ENCODE results near the gene TEX44. TPM values are rescaled to one million over a fixed set of nuclear protein-coding genes. Genes with fewer than 3 reads are reported as not detected.
A peak's percentile ranks its signal among the peaks of the same experiment; 100 is the strongest.
"Not testable (repeated sequence)": the region's sequence is repeated elsewhere in the genome, so short reads cannot be mapped to it uniquely, and the experiment has no call there.

The TEX44 gene
- total and polyA plus RNA-seq, 2 of the 13 experiments (the other 11 are each of a cell fraction or from before 2014, with no cell fraction given): not detected

DNA sequence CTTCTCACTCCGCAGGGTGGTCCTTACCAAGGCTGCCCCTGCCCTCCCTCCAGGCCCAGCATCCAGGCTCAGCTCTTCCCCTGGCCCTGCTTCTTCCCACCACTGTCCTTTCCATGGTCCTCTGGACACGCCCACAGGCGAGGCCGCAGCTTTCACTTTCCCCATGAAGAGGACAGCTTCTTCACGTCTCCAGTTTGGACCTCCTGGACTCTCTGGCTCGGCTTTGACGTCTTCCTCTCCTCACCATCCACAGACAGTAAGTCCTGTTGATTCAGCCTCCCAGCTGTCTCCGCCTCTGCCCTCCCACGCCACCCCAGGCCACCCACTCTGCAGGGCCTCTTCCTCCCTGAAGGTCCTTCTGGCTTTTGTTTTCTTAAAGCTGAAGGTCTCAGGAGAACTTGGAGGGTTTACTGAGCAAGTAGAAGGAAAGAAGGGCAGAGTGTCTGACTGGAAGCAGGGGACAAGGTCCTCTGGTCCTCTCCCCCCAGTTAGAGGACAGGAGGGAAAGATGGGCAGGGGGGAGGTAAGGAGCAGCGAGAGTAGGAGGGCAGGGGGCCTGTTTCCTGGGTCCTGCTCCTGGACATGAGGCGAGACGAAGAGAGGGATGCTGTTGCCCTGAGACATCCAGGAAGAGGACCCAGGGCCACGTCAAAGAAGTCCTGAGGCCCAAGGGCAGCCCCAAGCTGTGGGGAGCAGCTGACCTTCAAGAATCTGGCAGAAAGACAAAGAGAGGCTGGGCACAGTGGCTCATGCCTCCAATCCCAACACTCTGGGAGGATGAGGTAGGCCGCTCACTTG is 37.7 kb upstream of the TEX44 start (continued):
- TF ChIP-seq ETV6 (CRISPR knock-in tag; conservative IDR thresholded peaks at IDR 0.05) (no peak), SIN3A (IDR thresholded peaks at IDR 0.05; ENCODE audit: borderline replicate concordance, low read depth, low read length) (no peak), ZNF598 (CRISPR knock-in tag; IDR thresholded peaks at IDR 0.05; ENCODE audit: borderline replicate concordance) (peak; percentile 37; the same call in 1 of the 2 replicates), STAT5B (CRISPR knock-in tag; IDR thresholded peaks at IDR 0.05) (no peak), ATF3 (CRISPR knock-in tag; IDR thresholded peaks at IDR 0.05) (no peak), ZNF501 (CRISPR knock-in tag; IDR thresholded peaks at IDR 0.05) (0 out of 2 replicates have a peak, but pooled peaks have one; percentile 18)

DNA sequence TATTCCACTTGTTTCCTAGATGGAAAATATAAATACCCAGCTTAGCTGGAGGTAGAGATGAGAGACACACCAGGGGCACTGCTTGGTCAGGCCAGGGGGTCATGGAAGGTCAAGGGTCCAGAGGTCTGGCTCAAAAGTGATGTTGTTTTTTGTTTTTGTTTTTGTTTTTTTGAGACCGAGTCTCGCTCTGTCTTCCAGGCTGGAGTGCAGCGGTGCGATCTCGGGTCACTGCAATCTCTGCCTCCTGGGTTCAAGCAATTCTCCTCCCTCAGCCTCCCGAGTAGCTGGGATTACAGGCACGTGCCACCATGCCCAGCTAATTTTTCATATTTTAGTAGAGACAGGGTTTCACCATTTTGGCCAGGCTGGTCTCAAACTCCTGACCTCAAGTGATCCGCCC is 36.2 kb upstream of the TEX44 start:
- H4K20me1 ChIP-seq (ENCODE audit: insufficient read depth, low read length); BruUV-seq (replicated peaks); POLR2A ChIA-PET; FAIRE-seq; H3K4me2 ChIP-seq (ENCODE audit: low read depth, low read length); H3K79me2 ChIP-seq (ENCODE audit: insufficient read depth, low read length); H3K4me3 ChIP-seq (replicated peaks in 1 of 3; ENCODE audit: insufficient read depth in 1 of 3, low read depth in 2 of 3, low read length in 3 of 3); H3K9ac ChIP-seq (ENCODE audit: insufficient read depth, low read depth, low read length); DNase-seq (ENCODE audit: low spot score); H2AFZ ChIP-seq (ENCODE audit: low read length); ATAC-seq; H3K27ac ChIP-seq (ENCODE audit: extremely low read length, insufficient read depth, low read length); H3K27me3 ChIP-seq (ENCODE audit: control insufficient read depth in 1 of 2, insufficient read depth in 2 of 2, low read length in 2 of 2); intact Hi-C loops (cut with micrococcal nuclease; ENCODE audit: unreplicated experiment); H3K36me3 ChIP-seq (replicated peaks in 1 of 2; ENCODE audit: control insufficient read depth in 1 of 2, insufficient read depth in 2 of 2, low read length in 2 of 2): not testable (repeated sequence)
- WGBS (ENCODE audit: low lambda C conversion rate): 62% methylated on average over 8 of the region's 8 CpGs
- CTCF ChIA-PET (ENCODE audit: low intra/inter-chr PET ratio, low total read pairs): interaction anchor here (2.9 kb wide), 1 partner anchor 26 kb away, joined by 18 read pairs; the partner anchor contains the start of gene NMUR1
- 0 out of 2 replicates have a peak, but pooled peaks cover 11% of the 10 kb centered on the region for H3K4me1 ChIP-seq (ENCODE audit: insufficient read depth, low read length)
- in situ Hi-C loops (cut with HindIII; ENCODE audit: extremely low pct_ligation_motif_present, low pct_unique_long_range_greater_than_20kb): loop anchor here (5.0 kb wide), 1 partner anchor 74 kb away; no protein-coding TSS in a partner anchor
- peaks cover 12% of the 10 kb centered on the region for H3K9me3 ChIP-seq (ENCODE audit: low read length)
